Aortic smooth muscle cell (primary cell): ENCODE data around the gene SMO. TPM values are rescaled to one million over a fixed set of nuclear protein-coding genes. Genes with fewer than 3 reads are reported as not detected.

Experiments
- total RNA-seq: library from RNA; depleted of rRNA; stranded (reverse); fragments of >200 nt; gene quantifications from 2 replicates; pipeline ENCODE4 v1.2.3, GENCODE V29; 2014

Gene SMO
- 3.9 and 7.5 TPM in 2 replicates for total RNA-seq

DNA sequence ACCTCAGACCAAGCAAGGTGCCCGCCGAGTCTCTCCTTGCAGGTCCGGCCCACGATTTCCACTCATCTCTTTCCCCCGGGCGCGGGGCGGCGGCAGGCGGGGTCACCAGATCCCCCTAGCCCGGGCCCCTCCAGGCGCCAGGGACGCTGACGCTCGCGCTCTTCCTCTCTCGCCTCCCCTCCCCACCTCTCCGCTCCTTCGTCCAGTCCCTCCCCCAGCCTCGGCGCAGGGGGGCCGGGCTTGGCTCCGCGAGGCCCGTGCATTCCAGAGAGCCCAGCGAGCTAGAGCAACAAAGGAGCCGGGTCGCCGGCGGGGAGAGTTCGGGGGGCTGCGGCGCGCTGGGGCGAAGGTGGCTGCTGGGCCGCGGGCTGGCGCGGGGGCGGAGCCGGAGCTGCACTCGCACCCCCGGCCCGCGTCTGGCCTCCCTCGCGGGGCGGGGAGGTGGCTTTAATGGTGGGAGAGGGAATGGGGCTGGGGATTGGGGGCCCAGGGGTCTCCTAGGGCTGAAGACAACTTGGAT lies at the start of gene SMO:
SMO (plus strand) TSS at position 262 of the 520 bp plus-strand sequence. CDS start 519 bp downstream, outside the sequence.

GRCh38 chr7:129144095-129144833 lies 44.2 kb upstream of the SMO start, which contains the start of gene TSPAN33:
Gene TSPAN33 (plus strand): TSS chr7:129144707. CDS start chr7:129144981, 274 bp downstream.

GRCh38 chr7:129224251-129225205 lies 36.1 kb downstream of the SMO start, which contains the start of gene AHCYL2:
Gene AHCYL2 (plus strand): TSS chr7:129225030.

Other genes with a start within 250 kb of the SMO start
- 48.0 and 54.2 TPM in 2 replicates for gene TNPO3, start 133.5 kb upstream of the SMO start, total RNA-seq
- 0.06 and 0.13 TPM in 2 replicates for gene TSPAN33, start 43.9 kb upstream of the SMO start, total RNA-seq
- gene AHCYL2, start 36.4 kb downstream of the SMO start, total RNA-seq: 16.4 and 20.3 TPM in 2 replicates
- 2.9 and 3.0 TPM in 2 replicates for gene STRIP2, start 245.8 kb downstream of the SMO start, total RNA-seq